RWPE1 (cell line): ENCODE data around the gene INPP4A.

Experiments used
- CTCF ChIA-PET: fragments of 350-600 bp; sonication (Branson Sonifier 250); formaldehyde crosslinking; extraction: SDS; loops from one replicate; lab custom pipeline; 2021; lab: Yijun Ruan, JAX
- POLR2A ChIA-PET: fragments of 400-600 bp; formaldehyde crosslinking; extraction: SDS; loops from one replicate; lab custom pipeline; 2020; ENCODE audit warnings: antibody characterized with exemption; ENCODE audit not compliant: low non-redundant PET; lab: Yijun Ruan, JAX
- DNase-seq: peaks from one replicate; pipeline ENCODE4 v3.0.0; 2012; ENCODE audit warnings: low spot score
- H3K27ac ChIP-seq: fragments of 450-650 bp; 2 replicates; pipeline ENCODE4 v1.5.1; 2017
- CTCF ChIP-seq: fragments of 450-650 bp; conservative IDR thresholded peaks from 2 replicates; pipeline ENCODE4 v1.5.1; 2017; ENCODE audit warnings: low read depth, mild to moderate bottlenecking

The INPP4A gene

GRCh38 chr2:98498703-98499440 is 54.2 kb downstream of the INPP4A start:
- ChIA-PET POLR2A (no interaction called here), CTCF (no interaction called here)
- DNase-seq: no peak
- no peak overlapping the region for H3K27ac ChIP-seq
- TF ChIP-seq CTCF: no peak

- TF ChIP-seq CTCF: no peak
- H3K27ac ChIP-seq: no peak overlapping the region
- POLR2A ChIA-PET: no interaction called here
- CTCF ChIA-PET: no interaction called here
- DNase-seq: no peak
Observed at GRCh38 chr2:98500561-98500960, 55.9 kb downstream of the INPP4A start.

- no peak for DNase-seq
- no peak for TF ChIP-seq CTCF
- H3K27ac ChIP-seq: no peak overlapping the region
- CTCF ChIA-PET: interaction anchor here (0.7 kb wide), 1 partner anchor 22 kb away, joined by 3 read pairs; no protein-coding TSS in a partner anchor
- POLR2A ChIA-PET: no interaction called here
Observed at GRCh38 chr2:98501223-98501622, 56.6 kb downstream of the INPP4A start.

GRCh38 chr2:98501876-98502275 is 57.2 kb downstream of the INPP4A start:
- CTCF ChIA-PET: interaction anchor here (0.7 kb wide), 1 partner anchor 22 kb away, joined by 3 read pairs; no protein-coding TSS in a partner anchor
- TF ChIP-seq CTCF: no peak
- POLR2A ChIA-PET: no interaction called here
- no peak overlapping the region for H3K27ac ChIP-seq
- no peak for DNase-seq

- no peak for TF ChIP-seq CTCF
- ChIA-PET CTCF (no interaction called here), POLR2A (no interaction called here)
- DNase-seq: no peak
- H3K27ac ChIP-seq: no peak overlapping the region
Observed at GRCh38 chr2:98502556-98503335, 58.1 kb downstream of the INPP4A start.

GRCh38 chr2:98503481-98504105 is 58.9 kb downstream of the INPP4A start:
- no peak for DNase-seq
- no peak for TF ChIP-seq CTCF
- ChIA-PET CTCF (no interaction called here), POLR2A (no interaction called here)
- no peak overlapping the region for H3K27ac ChIP-seq
